H1 (cell line): ENCODE measurements around the gene NOXO1. TPM values are rescaled to one million over a fixed set of nuclear protein-coding genes. Genes with fewer than 3 reads are reported as not detected.

ENCODE experiments used
- CTCF ChIA-PET: fragments of 300-600 bp; sonication (Branson Sonifier 250); formaldehyde crosslinking; loops from one replicate; lab custom pipeline; 2021; ENCODE audit not compliant: partially characterized antibody; lab: Charles Lee
- POLR2A ChIA-PET: fragments of 300-600 bp; sonication (Branson Sonifier 250); formaldehyde crosslinking; loops from one replicate; lab custom pipeline; 2021; ENCODE audit warnings: inconsistent platforms; ENCODE audit not compliant: partially characterized antibody; lab: Charles Lee
- DNase-seq, 2 experiments: peaks; one replicate each; pipeline versions ENCODE4 v3.0.0 to v3.0.0-alpha.2; 2010 to 2022; ENCODE audit warnings: low spot score in 2 of 2, low read depth in 1 of 2, mixed read lengths in 1 of 2
- FAIRE-seq: peaks from 2 replicates; lab custom pipeline; 2011; peaks lifted over from hg19 to GRCh38; lab: Jason Lieb, UNC
- H2AFZ ChIP-seq: 2 replicates; pipeline ENCODE4 v1.8.1; 2012; ENCODE audit warnings: low read length, inconsistent platforms
- H2AK5ac ChIP-seq: 2 replicates; pipeline ENCODE4 v1.6.1; 2013; ENCODE audit warnings: low read depth, low read length
- H2BK120ac ChIP-seq: replicated peaks from 2 replicates; pipeline ENCODE3; 2013; ENCODE audit warnings: low read depth, low read length, inconsistent platforms
- H2BK12ac ChIP-seq: 2 replicates; pipeline ENCODE4 v1.6.1; 2013; ENCODE audit warnings: low read depth, low read length
- H2BK15ac ChIP-seq: 2 replicates; pipeline ENCODE4 v1.6.1; 2013; ENCODE audit warnings: low read length
- H2BK20ac ChIP-seq: 2 replicates; pipeline ENCODE4 v1.6.1; 2013; ENCODE audit warnings: low read length
- H2BK5ac ChIP-seq: 2 replicates; pipeline ENCODE4 v1.6.1; 2013; ENCODE audit warnings: low read depth, low read length
- H3K14ac ChIP-seq: 2 replicates; pipeline ENCODE4 v1.6.1; 2013; ENCODE audit warnings: inconsistent platforms; ENCODE audit not compliant: insufficient read length
- H3K18ac ChIP-seq: 2 replicates; pipeline ENCODE4 v1.6.1; 2013; ENCODE audit warnings: low read length; ENCODE audit errors: extremely low read depth
- H3K23ac ChIP-seq: 2 replicates; pipeline ENCODE4 v1.6.1; 2013; ENCODE audit warnings: inconsistent platforms; ENCODE audit not compliant: insufficient read length
- H3K23me2 ChIP-seq: 2 replicates; pipeline ENCODE4 v1.6.1; 2013; ENCODE audit warnings: low read depth, low read length
- H3K27ac ChIP-seq: 2 replicates; pipeline ENCODE4 v1.6.1; 2011; ENCODE audit warnings: low read depth, low read length, inconsistent platforms
- H3K27me3 ChIP-seq, 4 experiments: replicated peaks in 1 of 4; 1 replicate in 1 of 4; 2 replicates in 3 of 4; pipeline versions ENCODE4 v1.6.1 to v1.8.1; 2011 to 2013; ENCODE audit warnings: low read length in 3 of 4, mild to moderate bottlenecking in 3 of 4, inconsistent platforms in 2 of 4, mixed read lengths in 2 of 4, moderate library complexity in 1 of 4; ENCODE audit not compliant: control insufficient read depth in 3 of 4, insufficient read depth in 3 of 4; ENCODE audit errors: extremely low read depth in 1 of 4
- H3K36me3 ChIP-seq, 4 experiments: 2 replicates each; pipeline versions ENCODE4 v1.6.1 to v1.8.1; 2011 to 2013; ENCODE audit warnings: mild to moderate bottlenecking in 4 of 4, low read length in 3 of 4, moderate library complexity in 2 of 4, control low read depth in 1 of 4, inconsistent platforms in 1 of 4; ENCODE audit not compliant: insufficient read depth in 4 of 4, control insufficient read depth in 2 of 4
- H3K4ac ChIP-seq: replicated peaks from 2 replicates; pipeline ENCODE3; 2013; ENCODE audit warnings: low read length, low read depth, mixed read lengths, inconsistent platforms; ENCODE audit not compliant: insufficient read length
- H3K4me1 ChIP-seq, 4 experiments: replicated peaks in 1 of 4; 1 replicate in 1 of 4; 2 replicates in 3 of 4; pipeline versions ENCODE4 v1.6.1 to v1.8.1; 2011 to 2013; ENCODE audit warnings: low read length in 3 of 4, inconsistent platforms in 2 of 4, mixed read lengths in 1 of 4; ENCODE audit not compliant: insufficient read depth in 4 of 4, control insufficient read depth in 3 of 4
- H3K4me2 ChIP-seq, 2 experiments: 2 replicates each; pipeline versions ENCODE4 v1.6.1 to v1.8.1; 2011 to 2013; ENCODE audit warnings: low read depth in 2 of 2, low read length in 2 of 2, control low read depth in 1 of 2, inconsistent platforms in 1 of 2, mild to moderate bottlenecking in 1 of 2; ENCODE audit not compliant: insufficient read depth in 1 of 2
- H3K4me3 ChIP-seq, 4 experiments: fragments of 200-600, 300-600 bp in 1 of 4; sonication (generic), shearing (Covaris generic), sonication (Bioruptor Twin) in 1 of 4; 2 replicates each; pipeline versions ENCODE4 v1.5.1 to v1.8.1; 2011 to 2016; ENCODE audit warnings: low read length in 4 of 4, low read depth in 3 of 4, control low read depth in 2 of 4, inconsistent platforms in 2 of 4, mild to moderate bottlenecking in 2 of 4, mixed read lengths in 1 of 4, moderate library complexity in 1 of 4; ENCODE audit not compliant: insufficient read depth in 2 of 4; ENCODE audit errors: extremely low read depth in 1 of 4
- H3K56ac ChIP-seq: replicated peaks from 2 replicates; pipeline ENCODE3; 2013; ENCODE audit warnings: low read depth, mild to moderate bottlenecking, mixed read lengths, low read length, inconsistent platforms; ENCODE audit not compliant: insufficient read length
- H3K79me1 ChIP-seq: 2 replicates; pipeline ENCODE4 v1.6.1; 2013; ENCODE audit warnings: low read depth, low read length, control low read depth
- H3K79me2 ChIP-seq, 2 experiments: 2 replicates each; pipeline versions ENCODE4 v1.6.1 to v1.8.1; 2012 to 2013; ENCODE audit warnings: low read length in 2 of 2, mild to moderate bottlenecking in 2 of 2, inconsistent platforms in 1 of 2; ENCODE audit not compliant: insufficient read depth in 2 of 2, control insufficient read depth in 1 of 2
- H3K9ac ChIP-seq, 4 experiments: replicated peaks in 1 of 4; 1 replicate in 1 of 4; 2 replicates in 3 of 4; pipeline versions ENCODE4 v1.6.1 to v1.8.1; 2011 to 2013; ENCODE audit warnings: low read depth in 3 of 4, low read length in 3 of 4, control low read depth in 2 of 4, mild to moderate bottlenecking in 2 of 4, moderate library complexity in 2 of 4, inconsistent platforms in 1 of 4; ENCODE audit errors: extremely low read depth in 1 of 4
- H3K9me3 ChIP-seq, 2 experiments: 2 replicates each; pipeline versions ENCODE4 v1.6.1 to v1.8.1; 2012 to 2013; ENCODE audit warnings: mild to moderate bottlenecking in 2 of 2, moderate library complexity in 2 of 2, control low read depth in 1 of 2, inconsistent platforms in 1 of 2, low read depth in 1 of 2, low read length in 1 of 2, mixed read lengths in 1 of 2; ENCODE audit not compliant: insufficient read depth in 2 of 2
- H4K20me1 ChIP-seq, 2 experiments: replicated peaks in 1 of 2; 2 replicates each; pipeline versions ENCODE3 to v1.8.1; 2011 to 2013; ENCODE audit warnings: inconsistent platforms in 2 of 2, low read length in 2 of 2, mild to moderate bottlenecking in 1 of 2; ENCODE audit not compliant: insufficient read depth in 2 of 2, control insufficient read depth in 1 of 2
- H4K5ac ChIP-seq: 2 replicates; pipeline ENCODE4 v1.6.1; 2013; ENCODE audit warnings: low read length, low read depth, mixed read lengths, inconsistent platforms; ENCODE audit not compliant: insufficient read length
- H4K8ac ChIP-seq: 2 replicates; pipeline ENCODE4 v1.8.0; 2013; ENCODE audit warnings: mild to moderate bottlenecking, moderate library complexity, low read length, inconsistent platforms; ENCODE audit not compliant: insufficient read depth; ENCODE audit errors: extremely low read depth
- H4K91ac ChIP-seq: replicated peaks from 2 replicates; pipeline ENCODE3; 2013; ENCODE audit warnings: low read length, mixed read lengths, inconsistent platforms; ENCODE audit not compliant: insufficient read length
- ASH2L ChIP-seq: fragments of 200-600, 300-600 bp; sonication (generic); IDR thresholded peaks from one replicate; pipeline ENCODE4 v1.7.1; 2017; ENCODE audit warnings: low read length
- MAFK ChIP-seq: IDR thresholded peaks from 2 replicates; pipeline ENCODE4 v1.6.1; 2012; ENCODE audit warnings: low read depth, mild to moderate bottlenecking, improper control_type of control experiment, low read length
- POLR2AphosphoS5 ChIP-seq: IDR thresholded peaks from 2 replicates; pipeline ENCODE4 v1.6.1; 2011; ENCODE audit warnings: low read depth, low read length
- RAD21 ChIP-seq, 2 experiments: IDR thresholded peaks in 1 of 2; conservative IDR thresholded peaks in 1 of 2; 2 replicates each; pipeline ENCODE4 v1.6.1; 2011; ENCODE audit warnings: low read depth in 2 of 2, low read length in 2 of 2, improper control_type of control experiment in 1 of 2, inconsistent platforms in 1 of 2, mild to moderate bottlenecking in 1 of 2, moderate library complexity in 1 of 2
- SUZ12 ChIP-seq: fragments of 200-600 bp; sonication (generic); IDR thresholded peaks from 2 replicates; pipeline ENCODE4 v1.6.1; 2012; ENCODE audit warnings: mild to moderate bottlenecking, inconsistent platforms, low read length, moderate library complexity, mixed read lengths
- TAF1 ChIP-seq: IDR thresholded peaks from 2 replicates; pipeline ENCODE4 v1.6.1; 2011; ENCODE audit warnings: mild to moderate bottlenecking, low read depth, low read length
- TCF12 ChIP-seq: IDR thresholded peaks from 2 replicates; pipeline ENCODE4 v1.6.1; 2011; ENCODE audit warnings: low read depth, mild to moderate bottlenecking, low read length
- WGBS, 2 experiments: shearing (Covaris generic) in 1 of 2; methylation state at CpG; one replicate each; pipeline versions ENCODE4 v1.1.6 to v1.1.7; 2013 to 2015; ENCODE audit warnings: low lambda C conversion rate in 2 of 2, mixed read lengths in 2 of 2, inconsistent platforms in 1 of 2, low coverage in 1 of 2, missing lambda C conversion rate in 1 of 2; ENCODE audit not compliant: insufficient replicate concordance in 2 of 2, insufficient coverage in 1 of 2, insufficient read length in 1 of 2; ENCODE audit errors: extremely low coverage in 1 of 2, missing lambda C conversion rate in 1 of 2; 5-methylcytosine and 5-hydroxymethylcytosine counted together
- polyA plus RNA-seq, 7 experiments: library from polyadenylated mRNA; depleted of rRNA in 3 of 7; stranded (reverse) in 5 of 7; unstranded in 2 of 7; fragments of >200 nt in 5 of 7; fragments of 200-250 nt in 2 of 7; gene quantifications; 1 replicate in 5 of 7; 2 replicates in 1 of 7; 4 replicates in 1 of 7; pipeline versions ENCODE4 v1.2.1 to v1.2.3, GENCODE V29; 2011 to 2013; ENCODE audit warnings: missing spikeins in 2 of 7, mixed read lengths in 2 of 7
- total RNA-seq: library from RNA; stranded (reverse); fragmentation: NEBNext Ultra II Directional; extraction: Animal tissue kit (Norgen Biotek cat#: 25700); gene quantifications from 2 replicates; pipeline ENCODE4 v1.2.1, GENCODE V29; 2021
- TF ChIP-seq, protein P1 (sequence below): IDR thresholded peaks from 2 replicates; pipeline ENCODE4 v1.6.1; 2012; ENCODE audit warnings: inconsistent platforms

Gene NOXO1
- total and polyA plus RNA-seq, 2 of the 8 experiments (the other 6 are each of a cell fraction or from before 2014, with no cell fraction given), result 1.3 to 2.5 TPM

DNA sequence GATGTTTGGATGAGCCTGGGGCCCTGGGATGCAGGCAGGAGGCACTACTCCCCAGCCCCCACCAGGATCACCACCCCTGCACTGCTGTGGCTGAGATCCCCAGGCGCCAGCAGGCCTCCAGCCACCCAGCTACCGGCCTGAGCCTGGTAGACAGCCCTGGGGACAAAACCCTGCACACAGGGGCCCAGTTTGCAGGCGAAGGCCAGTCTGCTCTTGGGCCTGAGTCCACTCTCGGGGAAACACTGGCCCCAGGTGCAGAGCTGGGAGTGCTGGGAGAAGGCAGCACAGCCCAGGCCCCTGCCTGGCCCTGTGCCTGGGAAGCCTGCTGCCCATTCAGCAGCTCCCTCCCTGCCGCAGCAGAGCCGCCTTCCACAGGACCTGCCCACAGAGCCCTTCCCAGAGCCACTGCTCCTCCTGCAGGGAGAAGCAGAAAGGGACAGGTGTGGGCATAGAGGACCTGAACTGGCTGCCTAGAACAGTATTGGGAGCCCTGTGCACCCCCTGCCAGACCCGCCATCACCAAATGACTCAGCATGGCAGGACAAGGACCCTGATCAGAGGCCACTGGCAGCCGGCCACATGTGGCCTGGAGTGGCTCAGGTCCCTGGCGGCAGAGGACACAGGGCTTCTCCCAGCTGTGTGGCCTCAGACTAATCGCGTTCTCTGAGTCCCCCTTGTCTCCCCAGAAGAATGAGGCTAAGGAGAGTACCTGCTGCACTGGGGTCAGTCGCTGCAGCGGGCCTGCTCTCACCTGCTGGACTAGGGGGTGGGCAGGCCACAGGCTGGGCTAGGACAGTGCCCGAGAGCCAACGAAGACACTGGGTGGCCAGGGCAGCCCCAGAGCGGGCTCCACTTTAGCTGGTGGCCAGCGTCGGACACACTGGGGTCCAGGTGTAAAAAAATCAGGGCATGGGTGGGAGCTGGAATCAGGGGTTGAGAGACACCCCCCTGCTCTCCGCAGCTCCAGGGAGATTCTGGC, 48.9 kb downstream of the NOXO1 start:
- Histone ChIP-seq H3K27ac (no peak overlapping the region), H3K23me2 (no peaks in the 10 kb centered on the region), H3K56ac (no peak overlapping the region), H3K4ac (peak overlapping the region; percentile 36), H4K5ac (no peak overlapping the region), H2BK120ac (no peak overlapping the region), H2BK12ac (no peak overlapping the region; the same call in 1 of the 2 replicates), H3K14ac (no peak overlapping the region), H3K9ac (no peak overlapping the region), H4K8ac (no peak overlapping the region; the same call in 1 of the 2 replicates), H3K27me3 (peaks cover 0 to 13% (median 8%) of the 10 kb centered on the region in 4 experiments; a peak in 5 of 7 replicates), H4K20me1 (peaks cover 0 to 3% of the 10 kb centered on the region in 2 experiments), H4K91ac (no peak overlapping the region), H2BK15ac (no peak overlapping the region; the same call in 1 of the 2 replicates), H3K4me2 (no peak overlapping the region), H3K23ac (no peak overlapping the region), H3K4me1 (peaks cover 0 to 6% (median 2%) of the 10 kb centered on the region in 4 experiments; a peak in 4 of 7 replicates), H3K79me2 (no peaks in the 10 kb centered on the region), H3K36me3 (no peaks in the 10 kb centered on the region), H2BK20ac (no peak overlapping the region), H2BK5ac (no peak overlapping the region; the same call in 1 of the 2 replicates), H3K4me3 (no peak overlapping the region), H3K79me1 (no peaks in the 10 kb centered on the region), H2AK5ac (no peak overlapping the region), H3K18ac (no peak overlapping the region), H2AFZ (no peak overlapping the region), H3K9me3 (no peaks in the 10 kb centered on the region)
- FAIRE-seq, result no peak
- POLR2A ChIA-PET, result interaction anchor here (0.7 to 3.4 kb wide), 13 partner anchors 9 to 263 kb away, joined by 3 to 25 read pairs (median 5); partner anchors contain the start of genes MSRB1, NDUFB10, RNF151 and RPS2
- CTCF ChIA-PET, result interaction anchor here (0.6 to 8.0 kb wide), 19 partner anchors 9 to 150 kb away, joined by 3 to 75 read pairs (median 4); partner anchors contain the start of genes NUBP2 and SPSB3
- no peak for DNase-seq
- 77% methylated on average over 19 of the region's 19 CpGs; no CpG with 5 or more reads in 1 of the 2 experiments for WGBS, 2 experiments
- peak; percentile 57 to 63 for TF ChIP-seq RAD21 (IDR thresholded peaks at IDR 0.05 in 1 of 2, conservative IDR thresholded peaks at IDR 0.05 in 1 of 2; ENCODE audit: low read depth in 2 of 2, low read length in 2 of 2)
- TF ChIP-seq POLR2AphosphoS5, result no peak
- TF ChIP-seq ASH2L, result no peak
- TF ChIP-seq TAF1, result no peak
- TF ChIP-seq SUZ12, result no peak; the same call in 1 of the 2 replicates
- TF ChIP-seq, protein P1, sequence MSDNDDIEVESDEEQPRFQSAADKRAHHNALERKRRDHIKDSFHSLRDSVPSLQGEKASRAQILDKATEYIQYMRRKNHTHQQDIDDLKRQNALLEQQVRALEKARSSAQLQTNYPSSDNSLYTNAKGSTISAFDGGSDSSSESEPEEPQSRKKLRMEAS, result peak; percentile 48
- no peak for TF ChIP-seq MAFK
- no peak for TF ChIP-seq TCF12
